ENCODE results near the gene C11orf91.

C11orf91 gene

GRCh38 chr11:33689085-33689484 is 11.5 kb downstream of the C11orf91 start:
- no peak for TF ChIP-seq EZH2phosphoT487 (IDR thresholded peaks at IDR 0.05; ENCODE audit: borderline replicate concordance)
- TF ChIP-seq, protein P1, sequence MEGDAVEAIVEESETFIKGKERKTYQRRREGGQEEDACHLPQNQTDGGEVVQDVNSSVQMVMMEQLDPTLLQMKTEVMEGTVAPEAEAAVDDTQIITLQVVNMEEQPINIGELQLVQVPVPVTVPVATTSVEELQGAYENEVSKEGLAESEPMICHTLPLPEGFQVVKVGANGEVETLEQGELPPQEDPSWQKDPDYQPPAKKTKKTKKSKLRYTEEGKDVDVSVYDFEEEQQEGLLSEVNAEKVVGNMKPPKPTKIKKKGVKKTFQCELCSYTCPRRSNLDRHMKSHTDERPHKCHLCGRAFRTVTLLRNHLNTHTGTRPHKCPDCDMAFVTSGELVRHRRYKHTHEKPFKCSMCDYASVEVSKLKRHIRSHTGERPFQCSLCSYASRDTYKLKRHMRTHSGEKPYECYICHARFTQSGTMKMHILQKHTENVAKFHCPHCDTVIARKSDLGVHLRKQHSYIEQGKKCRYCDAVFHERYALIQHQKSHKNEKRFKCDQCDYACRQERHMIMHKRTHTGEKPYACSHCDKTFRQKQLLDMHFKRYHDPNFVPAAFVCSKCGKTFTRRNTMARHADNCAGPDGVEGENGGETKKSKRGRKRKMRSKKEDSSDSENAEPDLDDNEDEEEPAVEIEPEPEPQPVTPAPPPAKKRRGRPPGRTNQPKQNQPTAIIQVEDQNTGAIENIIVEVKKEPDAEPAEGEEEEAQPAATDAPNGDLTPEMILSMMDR (conservative IDR thresholded peaks at IDR 0.05; ENCODE audit: low read length) = no peak
- Histone ChIP-seq H3K9me3 (ENCODE audit: insufficient read depth, low read depth, low read length) (no peaks in the 10 kb centered on the region), H4K20me1 (ENCODE audit: insufficient read depth, low read length, poor library complexity, severe bottlenecking) (no peaks in the 10 kb centered on the region), H3K9me2 (replicated peaks; ENCODE audit: low read depth, low read length) (no peaks in the 10 kb centered on the region), H3K27me3 (ENCODE audit: insufficient read depth, low read length, poor library complexity, severe bottlenecking) (no peaks in the 10 kb centered on the region), H3K4me3 (ENCODE audit: low read length, poor library complexity, severe bottlenecking) (no peak overlapping the region), H3K4me2 (ENCODE audit: low read depth, low read length, poor library complexity, severe bottlenecking) (no peak overlapping the region), H3K9ac (ENCODE audit: low read depth, low read length, poor library complexity, severe bottlenecking) (no peak overlapping the region), H3F3A (ENCODE audit: low read depth) (no peaks in the 10 kb centered on the region), H3K4me1 (ENCODE audit: insufficient read depth, low read length, poor library complexity, severe bottlenecking) (no peaks in the 10 kb centered on the region), H3K79me2 (ENCODE audit: insufficient read depth, low read length) (no peaks in the 10 kb centered on the region), H3K36me3 (ENCODE audit: insufficient read depth, low read length) (no peaks in the 10 kb centered on the region), H2AFZ (ENCODE audit: low read length) (no peak overlapping the region)

DNA sequence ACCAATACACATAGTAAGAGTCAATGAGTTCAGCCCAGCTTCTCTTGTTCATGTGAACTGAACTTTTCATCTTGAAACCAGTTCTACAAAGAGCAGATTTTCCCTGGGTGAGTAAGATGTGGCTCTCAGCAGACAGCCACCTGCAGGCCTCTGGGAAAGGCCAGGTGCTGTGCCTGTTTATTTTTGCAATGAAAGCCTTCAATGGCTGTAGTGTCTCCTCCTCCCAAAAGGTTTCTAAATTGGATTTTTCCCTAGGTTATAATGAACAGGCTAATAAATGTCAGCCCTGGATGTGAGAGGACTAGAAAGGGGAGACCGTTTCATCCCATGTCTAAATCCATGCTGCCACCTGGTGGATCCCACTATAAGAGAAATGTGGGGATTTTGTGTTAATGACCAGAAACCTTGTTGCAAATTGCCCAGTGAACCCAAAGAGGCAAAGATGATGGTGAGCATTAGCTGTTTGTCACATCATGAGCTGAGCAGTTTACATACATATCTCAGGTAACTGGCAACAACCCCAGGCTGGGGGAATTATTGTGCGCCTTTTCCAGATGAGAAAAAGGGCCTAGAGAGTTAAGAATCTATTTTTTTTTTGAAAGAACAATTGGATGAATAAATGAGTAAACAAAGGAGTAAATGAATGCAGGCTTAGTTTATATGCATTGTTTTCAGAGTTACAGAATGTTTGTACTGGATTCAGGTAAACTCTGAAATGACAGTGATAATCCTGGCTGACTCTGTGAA is 12.7 kb downstream of the C11orf91 start:
- Histone ChIP-seq H3K27me3 (ENCODE audit: insufficient read depth, low read length, poor library complexity, severe bottlenecking) (no peaks in the 10 kb centered on the region), H3K4me3 (ENCODE audit: low read length, poor library complexity, severe bottlenecking) (no peak overlapping the region), H3K4me1 (ENCODE audit: insufficient read depth, low read length, poor library complexity, severe bottlenecking) (no peaks in the 10 kb centered on the region), H3K4me2 (ENCODE audit: low read depth, low read length, poor library complexity, severe bottlenecking) (no peak overlapping the region), H3K36me3 (ENCODE audit: insufficient read depth, low read length) (no peaks in the 10 kb centered on the region), H3K9me3 (ENCODE audit: insufficient read depth, low read depth, low read length) (no peaks in the 10 kb centered on the region), H4K20me1 (ENCODE audit: insufficient read depth, low read length, poor library complexity, severe bottlenecking) (no peaks in the 10 kb centered on the region), H3K9me2 (replicated peaks; ENCODE audit: low read depth, low read length) (no peaks in the 10 kb centered on the region), H2AFZ (ENCODE audit: low read length) (no peak overlapping the region), H3F3A (ENCODE audit: low read depth) (no peaks in the 10 kb centered on the region), H3K79me2 (ENCODE audit: insufficient read depth, low read length) (no peaks in the 10 kb centered on the region), H3K9ac (ENCODE audit: low read depth, low read length, poor library complexity, severe bottlenecking) (no peak overlapping the region)
- TF ChIP-seq EZH2phosphoT487 (IDR thresholded peaks at IDR 0.05; ENCODE audit: borderline replicate concordance) = no peak
- TF ChIP-seq, protein P1 (conservative IDR thresholded peaks at IDR 0.05; ENCODE audit: low read length) = peak; percentile 74

GRCh38 chr11:33685082-33685481 is 15.5 kb downstream of the C11orf91 start:
- no peak overlapping the region for H3K9ac ChIP-seq (ENCODE audit: low read depth, low read length, poor library complexity, severe bottlenecking)
- TF ChIP-seq EZH2phosphoT487 (IDR thresholded peaks at IDR 0.05; ENCODE audit: borderline replicate concordance) = no peak
- TF ChIP-seq, protein P1 (conservative IDR thresholded peaks at IDR 0.05; ENCODE audit: low read length) = no peak
- H3K79me2 ChIP-seq (ENCODE audit: insufficient read depth, low read length) = no peaks in the 10 kb centered on the region
- no peaks in the 10 kb centered on the region for H3K27me3 ChIP-seq (ENCODE audit: insufficient read depth, low read length, poor library complexity, severe bottlenecking)
- no peaks in the 10 kb centered on the region for H3K9me2 ChIP-seq (replicated peaks; ENCODE audit: low read depth, low read length)
- H3F3A ChIP-seq (ENCODE audit: low read depth) = no peaks in the 10 kb centered on the region
- H3K4me3 ChIP-seq (ENCODE audit: low read length, poor library complexity, severe bottlenecking) = no peak overlapping the region
- no peaks in the 10 kb centered on the region for H4K20me1 ChIP-seq (ENCODE audit: insufficient read depth, low read length, poor library complexity, severe bottlenecking)
- no peaks in the 10 kb centered on the region for H3K36me3 ChIP-seq (ENCODE audit: insufficient read depth, low read length)
- no peak overlapping the region for H2AFZ ChIP-seq (ENCODE audit: low read length)
- H3K4me1 ChIP-seq (ENCODE audit: insufficient read depth, low read length, poor library complexity, severe bottlenecking) = no peaks in the 10 kb centered on the region
- no peak overlapping the region for H3K4me2 ChIP-seq (ENCODE audit: low read depth, low read length, poor library complexity, severe bottlenecking)
- H3K9me3 ChIP-seq (ENCODE audit: insufficient read depth, low read depth, low read length) = no peaks in the 10 kb centered on the region

Measured in Loucy (cell line).